ENCODE data around the gene SEMA3C. TPM values are rescaled to one million over a fixed set of nuclear protein-coding genes. Genes with fewer than 3 reads are reported as not detected.
A peak's percentile ranks its signal among the peaks of the same experiment; 100 is the strongest.

SEMA3C gene
- total RNA-seq, 1 donor from 2014 or later: 148 TPM

DNA sequence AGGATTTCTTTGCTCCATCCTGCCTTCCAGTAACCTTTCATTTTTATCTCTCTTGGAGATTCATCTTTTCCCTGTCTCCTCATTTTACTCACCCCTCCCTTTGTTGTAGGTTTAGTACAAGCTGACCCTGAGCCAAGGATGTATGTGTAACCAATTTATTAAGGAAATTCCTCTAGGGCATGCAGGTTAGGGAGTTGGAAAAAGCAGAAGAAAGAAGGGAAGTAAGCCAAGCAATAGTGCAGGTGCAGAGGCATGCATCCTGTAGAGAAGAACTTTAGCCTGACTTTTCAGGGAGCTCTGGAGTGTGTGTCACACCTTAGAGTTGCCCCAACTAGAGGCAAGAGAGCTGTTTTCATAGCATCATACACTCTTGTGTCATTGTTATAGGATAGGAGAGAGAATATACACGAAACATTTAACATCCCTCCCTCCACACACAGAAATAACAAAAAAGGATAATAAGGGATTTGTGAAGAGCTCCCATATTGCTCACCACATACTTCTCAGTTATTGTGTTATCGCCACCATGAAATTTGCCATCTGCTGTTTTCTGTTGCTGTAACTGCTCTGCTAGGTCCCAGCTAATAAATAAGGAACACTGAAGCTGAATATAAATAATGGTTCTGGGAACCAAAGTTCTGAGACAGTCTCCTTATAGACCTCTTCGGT lies 21.8 kb upstream of the SEMA3C start:
- Histone ChIP-seq H3K79me2 (ENCODE audit: insufficient read depth, low read length) (no peaks in the 10 kb centered on the region), H3K9me3 (ENCODE audit: insufficient read depth, low read depth, low read length) (no peaks in the 10 kb centered on the region), H3K36me3 (ENCODE audit: insufficient read depth, low read length) (no peaks in the 10 kb centered on the region), H3K4me3 (ENCODE audit: insufficient read depth, low read depth, low read length) (no peak overlapping the region), H3K4me1 (ENCODE audit: insufficient read depth, low read length) (peaks cover 26% of the 10 kb centered on the region), H3K27ac (ENCODE audit: low read depth, low read length) (peak overlapping the region; percentile 88), H3K27me3 (ENCODE audit: insufficient read depth, low read length) (no peaks in the 10 kb centered on the region), H4K20me1 (ENCODE audit: insufficient read depth, low read length) (no peaks in the 10 kb centered on the region), H3K9ac (ENCODE audit: low read length) (peak overlapping the region; percentile 50), H3K4me2 (ENCODE audit: low read length) (peak overlapping the region; percentile 47), H2AFZ (ENCODE audit: low read depth, low read length) (peak overlapping the region; percentile 42)
- Mint-ChIP-seq H3K27me3 (ENCODE audit: low read depth, unreplicated experiment) (no peaks in the 10 kb centered on the region), H3K9me3 (ENCODE audit: unreplicated experiment) (no peaks in the 10 kb centered on the region), H3K36me3 (ENCODE audit: low read depth, unreplicated experiment) (no peaks in the 10 kb centered on the region), H3K27ac (ENCODE audit: unreplicated experiment) (peak overlapping the region; percentile 93), H3K4me3 (ENCODE audit: unreplicated experiment) (no peak overlapping the region), H3K4me1 (ENCODE audit: low read depth, unreplicated experiment) (peaks cover 27% of the 10 kb centered on the region)
- DNase-seq (ENCODE audit: low read depth) (no peak), FAIRE-seq (peak; percentile 66)
- TF ChIP-seq, protein P1, sequence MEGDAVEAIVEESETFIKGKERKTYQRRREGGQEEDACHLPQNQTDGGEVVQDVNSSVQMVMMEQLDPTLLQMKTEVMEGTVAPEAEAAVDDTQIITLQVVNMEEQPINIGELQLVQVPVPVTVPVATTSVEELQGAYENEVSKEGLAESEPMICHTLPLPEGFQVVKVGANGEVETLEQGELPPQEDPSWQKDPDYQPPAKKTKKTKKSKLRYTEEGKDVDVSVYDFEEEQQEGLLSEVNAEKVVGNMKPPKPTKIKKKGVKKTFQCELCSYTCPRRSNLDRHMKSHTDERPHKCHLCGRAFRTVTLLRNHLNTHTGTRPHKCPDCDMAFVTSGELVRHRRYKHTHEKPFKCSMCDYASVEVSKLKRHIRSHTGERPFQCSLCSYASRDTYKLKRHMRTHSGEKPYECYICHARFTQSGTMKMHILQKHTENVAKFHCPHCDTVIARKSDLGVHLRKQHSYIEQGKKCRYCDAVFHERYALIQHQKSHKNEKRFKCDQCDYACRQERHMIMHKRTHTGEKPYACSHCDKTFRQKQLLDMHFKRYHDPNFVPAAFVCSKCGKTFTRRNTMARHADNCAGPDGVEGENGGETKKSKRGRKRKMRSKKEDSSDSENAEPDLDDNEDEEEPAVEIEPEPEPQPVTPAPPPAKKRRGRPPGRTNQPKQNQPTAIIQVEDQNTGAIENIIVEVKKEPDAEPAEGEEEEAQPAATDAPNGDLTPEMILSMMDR (IDR thresholded peaks at IDR 0.05; ENCODE audit: insufficient read depth, low read depth, low read length): no peak
- TF ChIP-seq EZH2 (IDR thresholded peaks at IDR 0.05; ENCODE audit: insufficient read depth, low read length): no peak

DNA sequence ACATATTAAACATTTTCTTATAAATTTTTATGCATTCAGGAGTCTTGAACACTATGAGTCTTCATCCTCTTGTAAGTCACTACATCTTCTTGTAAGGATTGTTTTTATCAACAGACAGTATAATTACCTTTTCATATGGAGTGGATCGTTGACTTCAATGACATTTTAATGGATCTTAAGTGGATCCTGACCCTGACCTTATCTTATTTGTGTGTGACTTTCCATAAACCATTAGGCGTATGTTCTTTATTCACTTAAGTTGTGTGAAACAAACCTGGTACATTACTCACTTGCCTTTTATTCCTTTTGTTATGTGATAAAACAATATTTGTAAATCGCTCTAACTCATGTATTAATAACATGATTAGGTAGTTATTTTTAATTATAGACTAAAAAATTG lies 18.5 kb upstream of the SEMA3C start:
- H3K36me3 ChIP-seq (ENCODE audit: insufficient read depth, low read length): no peaks in the 10 kb centered on the region
- FAIRE-seq (no peak), DNase-seq (ENCODE audit: low read depth) (no peak)
- H3K4me3 ChIP-seq (ENCODE audit: insufficient read depth, low read depth, low read length): no peak overlapping the region
- H2AFZ ChIP-seq (ENCODE audit: low read depth, low read length): no peak overlapping the region
- no peak overlapping the region for H3K4me2 ChIP-seq (ENCODE audit: low read length)
- peaks cover 16% of the 10 kb centered on the region for H3K4me1 ChIP-seq (ENCODE audit: insufficient read depth, low read length)
- Mint-ChIP-seq H3K4me3 (ENCODE audit: unreplicated experiment) (no peak overlapping the region), H3K27me3 (ENCODE audit: low read depth, unreplicated experiment) (no peaks in the 10 kb centered on the region), H3K4me1 (ENCODE audit: low read depth, unreplicated experiment) (peaks cover 24% of the 10 kb centered on the region), H3K27ac (ENCODE audit: unreplicated experiment) (no peak overlapping the region), H3K9me3 (ENCODE audit: unreplicated experiment) (no peaks in the 10 kb centered on the region), H3K36me3 (ENCODE audit: low read depth, unreplicated experiment) (no peaks in the 10 kb centered on the region)
- no peaks in the 10 kb centered on the region for H4K20me1 ChIP-seq (ENCODE audit: insufficient read depth, low read length)
- TF ChIP-seq, protein P1 (IDR thresholded peaks at IDR 0.05; ENCODE audit: insufficient read depth, low read depth, low read length): no peak
- no peak for TF ChIP-seq EZH2 (IDR thresholded peaks at IDR 0.05; ENCODE audit: insufficient read depth, low read length)
- no peak overlapping the region for H3K27ac ChIP-seq (ENCODE audit: low read depth, low read length)
- H3K27me3 ChIP-seq (ENCODE audit: insufficient read depth, low read length): no peaks in the 10 kb centered on the region
- H3K9me3 ChIP-seq (ENCODE audit: insufficient read depth, low read depth, low read length): no peaks in the 10 kb centered on the region
- H3K9ac ChIP-seq (ENCODE audit: low read length): no peak overlapping the region
- no peaks in the 10 kb centered on the region for H3K79me2 ChIP-seq (ENCODE audit: insufficient read depth, low read length)
